ENCODE results near the gene SANBR. TPM values are rescaled to one million over a fixed set of nuclear protein-coding genes. Genes with fewer than 3 reads are reported as not detected.
A peak's percentile ranks its signal among the peaks of the same experiment; 100 is the strongest.

Gene SANBR
- total RNA-seq, 2 donors from 2014 or later: 27.8 to 31.9 TPM

GRCh38 chr2:61017003-61017555 lies 48.6 kb upstream of the SANBR start:
- peaks cover 6% of the 10 kb centered on the region for H3K36me3 ChIP-seq (ENCODE audit: control insufficient read depth, insufficient read depth, low read length)
- TF ChIP-seq CTCF (conservative IDR thresholded peaks at IDR 0.05): no peak
- Mint-ChIP-seq H3K27me3 (ENCODE audit: insufficient read depth) (no peaks in the 10 kb centered on the region), H3K9me3 (peaks cover 6% of the 10 kb centered on the region), H3K4me1 (peaks cover 3% of the 10 kb centered on the region), H3K36me3 (ENCODE audit: low read depth) (peaks cover 18% of the 10 kb centered on the region), H3K4me3 (peak overlapping the region; percentile 88), H3K27ac (peak overlapping the region; percentile 98)
- peak overlapping the region; percentile 82 for H3K9ac ChIP-seq (ENCODE audit: extremely low read depth, low read length, poor library complexity, severe bottlenecking)
- 0% methylated on average over 14 to 27 of the region's 27 CpGs for WGBS, 2 experiments (ENCODE audit: insufficient coverage in 1 of 2, insufficient read length in 1 of 2)
- H3K27ac ChIP-seq (ENCODE audit: low read depth, low read length): peak overlapping the region; percentile 33
- H3K9me3 ChIP-seq (ENCODE audit: control insufficient read depth, low read length): peaks cover 2% of the 10 kb centered on the region
- DNase-seq: peak; percentile 94
- no peaks in the 10 kb centered on the region for H3K4me1 ChIP-seq (ENCODE audit: control insufficient read depth, insufficient read depth, low read length)
- peak overlapping the region; percentile 95 for H3K4me3 ChIP-seq (ENCODE audit: low read length)
- H3K27me3 ChIP-seq (ENCODE audit: control insufficient read depth, insufficient read depth, low read length, poor library complexity, severe bottlenecking): no peaks in the 10 kb centered on the region

- 0% methylated on average over 17 to 35 of the region's 39 CpGs for WGBS, 2 experiments (ENCODE audit: insufficient coverage in 1 of 2, insufficient read length in 1 of 2)
- H3K4me1 Mint-ChIP-seq: peaks cover 3% of the 10 kb centered on the region
- peaks cover 9% of the 10 kb centered on the region for H3K9me3 ChIP-seq (ENCODE audit: control insufficient read depth, low read length)
- peaks cover 12% of the 10 kb centered on the region for H3K9me3 Mint-ChIP-seq
- peak within 1 kb of the TSS; percentile 98 for H3K27ac Mint-ChIP-seq
- peaks cover 24% of the 10 kb centered on the region for H3K36me3 Mint-ChIP-seq (ENCODE audit: low read depth)
- no peaks in the 10 kb centered on the region for H3K27me3 Mint-ChIP-seq (ENCODE audit: insufficient read depth)
- peak; percentile 94 for DNase-seq
- no peaks in the 10 kb centered on the region for H3K27me3 ChIP-seq (ENCODE audit: control insufficient read depth, insufficient read depth, low read length, poor library complexity, severe bottlenecking)
- H3K27ac ChIP-seq (ENCODE audit: low read depth, low read length): peak within 1 kb of the TSS; percentile 33
- peak within 1 kb of the TSS; percentile 95 for H3K4me3 ChIP-seq (ENCODE audit: low read length)
- H3K4me3 Mint-ChIP-seq: peak within 1 kb of the TSS; percentile 88
- peaks cover 13% of the 10 kb centered on the region for H3K36me3 ChIP-seq (ENCODE audit: control insufficient read depth, insufficient read depth, low read length)
- no peaks in the 10 kb centered on the region for H3K4me1 ChIP-seq (ENCODE audit: control insufficient read depth, insufficient read depth, low read length)
- peak within 1 kb of the TSS; percentile 82 for H3K9ac ChIP-seq (ENCODE audit: extremely low read depth, low read length, poor library complexity, severe bottlenecking)
- TF ChIP-seq CTCF (conservative IDR thresholded peaks at IDR 0.05): no peak
Measured at GRCh38 chr2:61017556-61018317, 47.9 kb upstream of the SANBR start, which contains the start of the genes PEX13 and PUS10. TSS of gene PEX13 (plus strand) at chr2:61017720. CDS start at chr2:61017760, 40 bp downstream. TSS of gene PUS10 (minus strand) at chr2:61018255. CDS start at chr2:61011890, 6,365 bp downstream.

- Histone ChIP-seq H3K27me3 (ENCODE audit: control insufficient read depth, insufficient read depth, low read length, poor library complexity, severe bottlenecking) (no peaks in the 10 kb centered on the region), H3K4me3 (ENCODE audit: low read length) (peak overlapping the region; percentile 95), H3K9me3 (ENCODE audit: control insufficient read depth, low read length) (peaks cover 9% of the 10 kb centered on the region), H3K4me1 (ENCODE audit: control insufficient read depth, insufficient read depth, low read length) (no peaks in the 10 kb centered on the region), H3K27ac (ENCODE audit: low read depth, low read length) (peak overlapping the region; percentile 1), H3K36me3 (ENCODE audit: control insufficient read depth, insufficient read depth, low read length) (peaks cover 18% of the 10 kb centered on the region), H3K9ac (ENCODE audit: extremely low read depth, low read length, poor library complexity, severe bottlenecking) (peak overlapping the region; percentile 82)
- Mint-ChIP-seq H3K9me3 (peaks cover 12% of the 10 kb centered on the region), H3K36me3 (ENCODE audit: low read depth) (peaks cover 26% of the 10 kb centered on the region), H3K4me3 (peak overlapping the region; percentile 88), H3K27ac (peak overlapping the region; percentile 98), H3K4me1 (peaks cover 3% of the 10 kb centered on the region), H3K27me3 (ENCODE audit: insufficient read depth) (no peaks in the 10 kb centered on the region)
- 0% methylated on average over 3 to 5 of the region's 7 CpGs for WGBS, 2 experiments (ENCODE audit: insufficient coverage in 1 of 2, insufficient read length in 1 of 2)
- TF ChIP-seq CTCF (conservative IDR thresholded peaks at IDR 0.05): no peak
- DNase-seq: no peak
Measured at GRCh38 chr2:61018318-61018755, 47.3 kb upstream of the SANBR start.

Data from endodermal cell (in vitro differentiated cells).